ENCODE data around the gene TTLL12.

The TTLL12 gene

GRCh38 chr22:43213962-43214361 is 27.0 kb upstream of the TTLL12 start:
- no peak for DNase-seq (ENCODE audit: low read depth in 2 of 2)

DNA sequence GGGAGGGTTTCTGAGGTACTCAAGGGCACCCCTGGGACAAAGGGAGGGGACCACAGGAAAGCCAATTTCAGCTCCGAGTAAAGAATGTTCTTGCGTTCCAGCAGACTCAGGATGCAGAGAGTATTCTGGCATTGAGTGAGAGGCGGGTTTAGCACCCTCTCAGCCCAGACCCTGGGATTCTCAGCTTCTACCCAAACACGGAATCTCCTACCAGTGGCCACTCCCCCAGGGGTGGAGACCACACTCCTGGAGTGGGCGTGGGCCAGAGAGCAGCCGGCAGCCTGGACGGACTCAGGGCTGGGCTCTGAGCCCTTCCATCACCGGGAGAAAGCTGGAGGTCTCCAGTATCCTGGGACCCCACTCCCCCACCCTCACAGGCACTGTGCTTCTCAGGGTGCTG is 26.1 kb upstream of the TTLL12 start:
- DNase-seq (ENCODE audit: low read depth in 2 of 2), result no peak

DNA sequence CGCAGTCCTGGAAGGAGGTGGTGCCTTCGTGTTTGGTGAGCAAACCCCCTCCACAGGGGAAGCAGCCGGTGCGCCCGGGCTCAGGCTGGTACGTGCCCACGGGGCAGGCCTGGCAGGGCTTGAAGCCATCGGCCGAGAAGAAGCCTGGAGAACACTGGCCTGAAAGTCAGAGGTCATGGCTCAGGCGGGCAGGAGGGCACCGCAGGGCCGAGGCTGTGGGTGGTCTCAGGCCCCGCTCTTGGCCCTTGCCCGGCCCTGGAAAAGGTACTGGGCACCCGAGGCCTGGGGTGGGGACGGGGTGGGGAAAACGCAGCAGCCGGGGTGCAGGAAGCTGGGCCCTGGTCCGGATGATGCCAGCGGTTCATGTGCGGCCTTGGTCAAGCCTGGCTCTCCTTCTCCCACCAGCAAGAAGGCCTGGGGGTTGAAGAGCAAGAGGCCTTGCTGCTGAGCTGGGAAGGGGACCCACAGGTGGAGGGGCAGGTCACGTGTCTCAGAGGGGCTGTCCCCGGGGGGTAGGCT is 25.6 kb upstream of the TTLL12 start:
- DNase-seq (ENCODE audit: low read depth in 2 of 2), result no peak

DNA sequence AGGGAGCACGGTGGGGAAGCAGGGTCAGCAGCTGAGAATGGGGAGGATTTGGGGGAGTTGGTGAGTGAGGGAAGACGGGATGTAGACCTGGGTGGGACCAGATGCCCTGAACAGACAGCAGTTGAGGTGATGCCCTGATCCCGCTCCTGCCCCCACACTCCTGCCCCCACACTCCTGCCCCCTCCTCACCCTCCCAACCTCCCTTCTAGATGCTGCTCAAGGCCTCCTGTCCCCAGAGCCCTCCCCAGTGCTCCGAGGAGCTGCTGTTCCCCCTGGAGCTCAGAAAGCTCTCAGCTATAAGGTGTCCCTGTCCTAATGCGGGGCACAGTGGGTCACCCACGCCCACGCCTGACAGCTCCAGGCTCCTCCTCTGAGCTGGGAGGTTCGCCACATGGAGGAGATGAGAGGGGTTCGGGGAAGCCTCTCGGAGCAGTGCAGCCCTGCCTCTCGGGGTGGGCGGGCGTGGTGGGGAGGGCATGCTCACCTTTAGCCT is 25.1 kb upstream of the TTLL12 start:
- no peak for DNase-seq (ENCODE audit: low read depth in 2 of 2)

DNA sequence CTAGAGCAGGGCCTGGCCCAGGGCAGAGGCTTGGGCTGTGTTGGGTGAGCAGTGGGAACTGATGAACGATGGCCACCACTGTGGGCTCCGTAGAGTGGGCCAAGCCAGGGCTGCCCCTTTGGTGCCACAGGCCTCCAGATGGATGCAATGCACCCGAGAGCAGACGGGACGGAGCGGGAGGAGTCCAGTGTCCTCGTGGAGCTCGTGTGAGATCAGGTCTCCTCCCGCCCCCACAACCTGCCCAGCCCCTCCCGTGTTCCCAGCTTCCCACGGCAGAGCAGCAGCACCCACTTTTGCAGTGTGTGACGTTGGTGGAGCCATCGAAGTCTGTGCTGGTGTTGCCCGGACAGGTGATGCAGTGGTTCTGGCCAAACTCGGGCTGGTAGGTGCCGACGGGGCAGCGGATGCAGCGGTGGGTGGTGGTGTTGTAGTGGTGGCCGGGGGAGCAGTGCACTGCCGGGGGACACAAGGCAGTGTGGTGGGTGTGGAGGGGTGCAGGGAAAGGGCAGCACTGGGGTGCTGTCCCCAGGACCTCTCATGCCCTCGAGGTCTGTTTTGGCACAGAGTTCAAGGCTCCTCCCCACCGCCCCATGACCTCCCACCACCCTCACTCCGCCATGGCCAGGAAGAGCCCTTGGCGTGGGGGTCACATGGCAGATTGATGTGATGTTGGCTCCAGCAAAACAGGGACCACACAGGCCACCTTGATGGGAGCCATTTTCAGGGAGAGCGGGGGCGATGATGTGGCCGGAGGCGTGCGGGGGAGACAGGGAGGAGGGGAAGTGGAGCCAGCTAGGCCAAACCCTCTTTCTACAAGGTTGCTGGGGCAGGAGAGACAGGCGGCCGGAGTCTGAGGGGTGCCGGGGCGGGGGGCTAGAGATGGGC is 23.9 kb upstream of the TTLL12 start:
- DNase-seq (ENCODE audit: low read depth in 2 of 2), result no peak

GRCh38 chr22:43209971-43210370 is 23.0 kb upstream of the TTLL12 start:
- DNase-seq (ENCODE audit: low read depth in 2 of 2), result no peak

DNA sequence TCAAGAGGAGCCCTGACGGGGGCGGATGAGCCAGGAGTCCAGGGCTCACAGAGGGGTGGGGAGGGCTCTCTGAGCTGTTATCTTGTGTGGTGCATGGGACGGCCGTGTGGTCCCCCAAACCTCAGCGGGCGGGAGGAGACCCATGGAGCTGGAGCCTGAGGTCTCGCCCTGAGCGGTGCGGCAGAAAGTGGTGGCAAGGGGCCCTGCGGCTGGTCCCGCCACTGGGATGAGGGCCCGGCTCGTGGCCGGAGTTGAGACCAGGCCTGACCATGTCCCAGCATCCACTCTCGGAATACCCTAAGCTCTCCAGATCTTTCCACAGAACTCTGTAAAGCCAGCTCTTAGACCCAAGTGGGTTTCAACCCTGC is 22.6 kb upstream of the TTLL12 start:
- DNase-seq (ENCODE audit: low read depth in 2 of 2), result no peak

- no peak for DNase-seq (ENCODE audit: low read depth in 2 of 2)
Observed at GRCh38 chr22:43208703-43209522, 22.0 kb upstream of the TTLL12 start.

GRCh38 chr22:43207849-43208702 is 21.1 kb upstream of the TTLL12 start:
- DNase-seq (ENCODE audit: low read depth in 2 of 2), result no peak

GRCh38 chr22:43207386-43207785 is 20.5 kb upstream of the TTLL12 start:
- no peak for DNase-seq (ENCODE audit: low read depth in 2 of 2)

- DNase-seq (ENCODE audit: low read depth in 2 of 2), result no peak
Observed at GRCh38 chr22:43206509-43207161, 19.7 kb upstream of the TTLL12 start.

- DNase-seq (ENCODE audit: low read depth in 2 of 2), result no peak
Observed at GRCh38 chr22:43205748-43206508, 19.0 kb upstream of the TTLL12 start.

DNA sequence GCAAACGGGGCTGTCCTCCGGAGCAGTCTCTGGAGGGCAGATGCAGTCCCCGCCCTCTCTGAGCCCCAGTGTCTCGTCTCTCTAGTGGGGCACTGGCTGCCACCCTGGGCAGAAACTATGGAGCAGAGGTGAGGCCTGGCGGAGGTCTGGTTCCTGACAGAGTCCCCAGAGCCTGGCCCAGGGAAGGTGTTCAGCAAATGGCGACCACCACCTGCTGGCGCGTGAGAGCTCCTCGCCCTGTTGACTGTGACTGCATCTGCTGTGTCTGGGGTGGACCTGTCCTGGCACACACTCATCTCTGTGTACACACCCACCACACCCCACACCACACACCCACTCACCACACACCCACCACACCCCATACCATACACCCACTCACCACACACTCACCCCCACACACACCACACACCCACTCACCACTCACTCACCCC is 18.3 kb upstream of the TTLL12 start:
- DNase-seq (ENCODE audit: low read depth in 2 of 2), result no peak

DNA sequence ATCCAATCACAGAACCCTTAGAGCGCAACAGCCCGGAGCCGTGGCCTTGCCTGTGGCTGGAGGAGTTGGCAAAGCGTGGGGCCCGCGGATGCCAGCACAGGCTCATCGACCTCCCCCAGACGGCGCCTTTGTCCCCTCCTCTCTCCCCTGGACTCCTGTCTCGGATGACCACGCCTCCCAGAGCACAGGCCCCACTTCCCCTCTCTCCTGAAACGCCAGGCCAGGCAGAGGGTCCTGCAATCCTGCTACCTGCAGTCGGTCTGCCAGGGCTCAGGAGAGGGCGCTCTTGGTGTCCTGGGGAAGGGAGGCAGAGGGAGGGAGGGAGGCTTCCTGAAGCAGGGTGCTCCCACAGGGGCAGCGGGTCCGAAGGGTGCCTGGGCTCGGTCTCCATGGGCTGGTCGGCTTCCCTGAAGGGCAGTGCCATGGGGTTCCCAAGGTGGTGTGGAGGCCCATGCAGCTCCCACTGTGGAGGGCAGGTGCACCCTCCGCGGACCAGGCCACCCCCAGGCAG is 16.6 kb upstream of the TTLL12 start:
- no peak for DNase-seq (ENCODE audit: low read depth in 2 of 2)

DNA sequence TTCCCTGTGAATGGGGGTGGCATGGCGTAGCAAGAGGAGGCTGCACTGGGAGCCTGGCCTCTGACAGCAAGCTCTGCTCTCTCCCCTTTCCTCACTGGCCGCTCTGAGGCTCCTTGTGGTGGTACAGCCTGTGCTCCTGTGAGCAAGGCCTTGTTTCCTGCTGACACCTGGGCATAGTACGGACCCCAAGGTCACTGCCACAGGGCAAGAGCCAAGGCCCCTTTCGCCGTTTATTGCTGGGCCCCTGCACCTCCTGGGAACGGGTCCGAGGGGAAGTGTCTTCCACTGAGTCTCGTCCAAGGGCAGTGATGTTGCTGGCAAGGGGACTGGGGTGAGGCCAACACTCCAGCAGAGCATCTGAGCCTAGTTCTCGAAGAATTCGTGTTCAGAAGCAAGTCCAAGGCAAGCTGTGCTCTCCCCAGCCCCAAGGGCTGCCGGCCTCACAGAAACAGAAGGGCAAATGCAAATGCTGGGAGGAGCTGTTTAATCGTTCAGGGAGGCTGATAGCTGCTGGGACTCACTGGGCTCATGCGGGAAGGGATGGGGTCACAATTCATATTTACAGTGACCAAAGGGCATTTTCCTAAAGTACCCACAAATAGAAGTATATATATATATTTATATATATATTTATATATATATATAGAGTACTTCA is 15.9 kb upstream of the TTLL12 start:
- DNase-seq (ENCODE audit: low read depth in 2 of 2), result no peak

DNA sequence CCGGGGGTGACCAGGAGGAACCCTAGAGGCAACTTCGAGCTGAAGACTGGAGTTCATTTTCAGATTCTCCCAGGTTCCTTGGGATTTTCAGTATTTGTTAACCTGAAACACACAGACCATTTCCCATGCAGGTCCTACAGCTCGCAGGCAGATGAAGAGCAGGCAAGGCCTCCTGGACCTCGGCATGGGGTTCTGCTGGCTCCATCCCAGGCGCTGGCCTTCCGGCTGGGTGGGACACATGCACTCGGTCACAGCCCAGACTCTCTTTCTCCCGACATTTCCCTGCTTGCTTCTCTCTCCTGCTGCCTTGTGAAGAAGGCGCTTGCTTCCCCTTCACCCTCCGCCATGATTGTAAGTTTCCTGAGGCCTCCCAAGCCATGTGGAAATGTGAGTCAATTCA is 15.4 kb upstream of the TTLL12 start:
- no peak for DNase-seq (ENCODE audit: low read depth in 2 of 2)

GRCh38 chr22:43201486-43202219 is 14.7 kb upstream of the TTLL12 start:
- DNase-seq (ENCODE audit: low read depth in 2 of 2), result no peak

DNA sequence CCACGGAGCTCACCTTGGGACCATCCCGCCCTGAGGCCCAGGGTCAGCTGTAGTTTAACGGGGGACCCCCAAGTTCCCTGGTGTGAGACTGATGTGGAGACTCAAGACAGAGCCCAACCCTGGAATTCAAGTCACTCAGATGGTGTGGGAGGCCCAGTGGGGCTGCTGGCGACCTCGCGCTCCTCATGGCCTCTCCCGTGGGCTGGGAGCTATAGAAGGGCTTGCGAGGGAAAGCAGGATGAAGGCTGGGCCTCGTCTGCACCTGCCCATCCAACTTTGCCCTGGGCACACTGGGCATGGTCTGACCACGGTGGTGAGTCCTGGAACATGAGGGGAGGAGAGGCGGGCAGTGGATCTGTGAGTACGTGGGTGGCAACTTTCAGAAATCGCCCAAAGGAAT is 13.6 kb upstream of the TTLL12 start:
- DNase-seq (ENCODE audit: low read depth in 2 of 2), result no peak

DNA sequence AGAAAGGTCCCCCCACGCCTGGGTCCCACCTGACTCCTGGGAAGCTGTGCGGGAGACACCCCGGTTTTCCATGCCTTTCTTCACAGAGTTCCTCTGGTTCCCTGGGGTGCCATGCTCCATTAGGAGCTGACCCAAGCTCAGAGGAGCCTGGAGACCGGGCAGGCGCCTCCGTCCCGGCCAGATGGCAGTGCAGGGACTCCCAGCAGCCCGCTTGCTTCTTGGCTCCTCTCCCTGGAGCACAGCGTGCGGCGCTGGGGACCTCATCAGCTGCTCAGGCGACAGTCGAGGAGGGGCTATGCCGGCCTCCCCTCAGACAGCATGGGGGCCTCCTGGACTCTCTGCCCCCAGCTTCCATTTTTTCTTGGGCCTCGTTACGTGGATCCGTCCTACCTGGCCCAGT is 13.1 kb upstream of the TTLL12 start:
- no peak for DNase-seq (ENCODE audit: low read depth in 2 of 2)

Measured in stimulated activated CD4-positive, alpha-beta T cell treated with anti-CD3 and anti-CD28 coated beads, Interleukin-12 subunit alpha, Interleukin-12 subunit beta, amount 100 ng/mL, for 24 hours (primary cell).